Measurements from ENCODE around the gene KIF16B. TPM values are rescaled to one million over a fixed set of nuclear protein-coding genes. Genes with fewer than 3 reads are reported as not detected.
"Not testable (repeated sequence)": the region's sequence is repeated elsewhere in the genome, so short reads cannot be mapped to it uniquely, and the experiment has no call there.

The KIF16B gene
- total and polyA plus RNA-seq, 4 experiments from 2014 or later, result 3.2 to 12.0 (median 10.0) TPM

- Histone ChIP-seq H3K27me3 (ENCODE audit: insufficient read depth, low read length) (no peaks in the 10 kb centered on the region), H3K4me1 (ENCODE audit: insufficient read depth, low read length) (no peaks in the 10 kb centered on the region), H3K9me3 (ENCODE audit: control insufficient read depth in 1 of 2, low read length in 2 of 2) (no peaks in the 10 kb centered on the region), H3K27ac (ENCODE audit: low read depth, low read length) (no peak overlapping the region), H3K4me3 (ENCODE audit: low read length in 2 of 2) (no peak overlapping the region), H3K36me3 (ENCODE audit: insufficient read depth, low read length) (no peaks in the 10 kb centered on the region)
- Mint-ChIP-seq H3K27ac (no peak overlapping the region), H3K27me3 (no peaks in the 10 kb centered on the region), H3K4me1 (no peaks in the 10 kb centered on the region), H3K4me3 (no peak overlapping the region), H3K36me3 (no peaks in the 10 kb centered on the region), H3K9me3 (peaks cover 0 to 8% (median 1%) of the 10 kb centered on the region in 8 donors)
- DNase-seq, result no peak
- CTCF ChIA-PET (ENCODE audit: partially characterized antibody), result interaction anchor here (1.6 kb wide), 1 partner anchor 10 kb away, joined by 3 read pairs; no protein-coding TSS in a partner anchor
- POLR2A ChIA-PET (ENCODE audit: partially characterized antibody), result no interaction called here
- intact Hi-C loops (cut with micrococcal nuclease), result no loop called here
These were observed 343.4 kb downstream of the KIF16B start for GRCh38 chr20:16229813-16230212.

- intact Hi-C loops (cut with micrococcal nuclease), result no loop called here
- no peak overlapping the region for H3K27ac Mint-ChIP-seq
- H3K4me3 Mint-ChIP-seq, result no peak overlapping the region
These were observed 344.5 kb downstream of the KIF16B start for GRCh38 chr20:16228722-16229121.

GRCh38 chr20:16226961-16227360 is 346.3 kb downstream of the KIF16B start:
- DNase-seq; H3K27ac Mint-ChIP-seq; H3K27me3 ChIP-seq (ENCODE audit: insufficient read depth, low read length); H3K27ac ChIP-seq (ENCODE audit: low read depth, low read length); H3K9me3 Mint-ChIP-seq; H3K36me3 Mint-ChIP-seq; H3K4me1 Mint-ChIP-seq; intact Hi-C loops (cut with micrococcal nuclease); CTCF ChIA-PET (ENCODE audit: partially characterized antibody); H3K36me3 ChIP-seq (ENCODE audit: insufficient read depth, low read length); H3K4me3 Mint-ChIP-seq; H3K4me3 ChIP-seq (ENCODE audit: low read length in 2 of 2); H3K9me3 ChIP-seq (ENCODE audit: control insufficient read depth in 1 of 2, low read length in 2 of 2); H3K4me1 ChIP-seq (ENCODE audit: insufficient read depth, low read length); POLR2A ChIA-PET (ENCODE audit: partially characterized antibody); H3K27me3 Mint-ChIP-seq: not testable (repeated sequence)

More at GRCh38 chr20:16228722-16229121, 344.5 kb downstream of the KIF16B start:
- H3K27ac ChIP-seq (ENCODE audit: low read depth, low read length), result no peak overlapping the region
- CTCF ChIA-PET (ENCODE audit: partially characterized antibody), result no interaction called here
- Mint-ChIP-seq H3K36me3 (no peaks in the 10 kb centered on the region), H3K4me1 (no peaks in the 10 kb centered on the region), H3K27me3 (no peaks in the 10 kb centered on the region), H3K9me3 (peaks cover 0 to 8% (median 1%) of the 10 kb centered on the region in 8 donors)
- no peaks in the 10 kb centered on the region for H3K9me3 ChIP-seq (ENCODE audit: control insufficient read depth in 1 of 2, low read length in 2 of 2)
- POLR2A ChIA-PET (ENCODE audit: partially characterized antibody), result no interaction called here
- no peak for DNase-seq
- no peaks in the 10 kb centered on the region for H3K36me3 ChIP-seq (ENCODE audit: insufficient read depth, low read length)
- H3K27me3 ChIP-seq (ENCODE audit: insufficient read depth, low read length), result no peaks in the 10 kb centered on the region
- no peaks in the 10 kb centered on the region for H3K4me1 ChIP-seq (ENCODE audit: insufficient read depth, low read length)
- H3K4me3 ChIP-seq (ENCODE audit: low read length in 2 of 2), result no peak overlapping the region

GRCh38 chr20:16224836-16225235 is 348.4 kb downstream of the KIF16B start:
- DNase-seq, result no peak
- H3K9me3 ChIP-seq (ENCODE audit: control insufficient read depth in 1 of 2, low read length in 2 of 2), result no peaks in the 10 kb centered on the region

GRCh38 chr20:16222859-16223411 is 350.3 kb downstream of the KIF16B start:
- Histone ChIP-seq H3K36me3 (ENCODE audit: insufficient read depth, low read length) (no peaks in the 10 kb centered on the region), H3K27ac (ENCODE audit: low read depth, low read length) (no peak overlapping the region), H3K4me3 (ENCODE audit: low read length in 2 of 2) (no peak overlapping the region), H3K9me3 (ENCODE audit: control insufficient read depth in 1 of 2, low read length in 2 of 2) (no peaks in the 10 kb centered on the region), H3K27me3 (ENCODE audit: insufficient read depth, low read length) (no peaks in the 10 kb centered on the region), H3K4me1 (ENCODE audit: insufficient read depth, low read length) (no peaks in the 10 kb centered on the region)
- POLR2A ChIA-PET (ENCODE audit: partially characterized antibody), result no interaction called here
- Mint-ChIP-seq H3K27me3 (no peaks in the 10 kb centered on the region), H3K4me1 (no peaks in the 10 kb centered on the region), H3K4me3 (no peak overlapping the region), H3K9me3 (peaks cover 0 to 9% (median 3%) of the 10 kb centered on the region in 8 donors), H3K27ac (no peak overlapping the region), H3K36me3 (no peaks in the 10 kb centered on the region)
- intact Hi-C loops (cut with micrococcal nuclease), result no loop called here
- CTCF ChIA-PET (ENCODE audit: partially characterized antibody), result no interaction called here
- DNase-seq, result no peak

More at GRCh38 chr20:16224836-16225235, 348.4 kb downstream of the KIF16B start:
- ChIA-PET CTCF (ENCODE audit: partially characterized antibody) (no interaction called here), POLR2A (ENCODE audit: partially characterized antibody) (no interaction called here)
- no peak overlapping the region for H3K4me3 ChIP-seq (ENCODE audit: low read length in 2 of 2)
- Mint-ChIP-seq H3K27ac (no peak overlapping the region), H3K27me3 (no peaks in the 10 kb centered on the region), H3K9me3 (peaks cover 0 to 8% (median 5%) of the 10 kb centered on the region in 8 donors), H3K36me3 (no peaks in the 10 kb centered on the region), H3K4me3 (no peak overlapping the region), H3K4me1 (no peaks in the 10 kb centered on the region)
- intact Hi-C loops (cut with micrococcal nuclease), result no loop called here
- H3K27me3 ChIP-seq (ENCODE audit: insufficient read depth, low read length), result no peaks in the 10 kb centered on the region
- no peaks in the 10 kb centered on the region for H3K36me3 ChIP-seq (ENCODE audit: insufficient read depth, low read length)
- no peak overlapping the region for H3K27ac ChIP-seq (ENCODE audit: low read depth, low read length)
- H3K4me1 ChIP-seq (ENCODE audit: insufficient read depth, low read length), result no peaks in the 10 kb centered on the region

Other genes starting within 250 kb of the KIF16B start
- 10 to 100 TPM; 45.6 to 49.0 TPM for gene SNRPB2, start 156.6 kb upstream of the KIF16B start, total RNA-seq
- gene SNRPB2, start 156.6 kb upstream of the KIF16B start, polyA plus RNA-seq, result 100 to 1,000 TPM in 1 of 2 donors, 10 to 100 TPM in 1; 90.2 to 103 TPM
- not detected for gene OTOR, start 174.9 kb upstream of the KIF16B start, total RNA-seq
- gene OTOR, start 174.9 kb upstream of the KIF16B start, polyA plus RNA-seq, result not detected